H1 (cell line): ENCODE results near the gene PRKN. TPM values are rescaled to one million over a fixed set of nuclear protein-coding genes. Genes with fewer than 3 reads are reported as not detected.

Experiments
- CBX8 ChIP-seq: fragments of 300-800, 300-1000 bp; sonication (generic); IDR thresholded peaks from 2 replicates; pipeline ENCODE4 v1.7.1; 2016; ENCODE audit warnings: low read depth, low read length, borderline replicate concordance
- EZH2 ChIP-seq: fragments of 200-600 bp; sonication (generic); IDR thresholded peaks from 2 replicates; pipeline ENCODE4 v1.7.1; 2012; ENCODE audit warnings: low read depth, mild to moderate bottlenecking, moderate library complexity, low read length, inconsistent platforms; ENCODE audit not compliant: severe bottlenecking
- HDAC6 ChIP-seq: IDR thresholded peaks from one replicate; pipeline ENCODE4 v1.7.1; 2012; ENCODE audit warnings: low read depth, mild to moderate bottlenecking, inconsistent platforms, low read length, moderate library complexity
- JUN ChIP-seq: IDR thresholded peaks from 2 replicates; pipeline ENCODE4 v1.6.1; 2011; ENCODE audit warnings: low read depth, mild to moderate bottlenecking, improper control_type of control experiment, low read length
- MAX ChIP-seq: IDR thresholded peaks from 2 replicates; pipeline ENCODE4 v1.6.1; 2012; ENCODE audit warnings: inconsistent platforms
- RNF2 ChIP-seq: fragments of 200-900, 300-1000 bp; sonication (generic); IDR thresholded peaks from 2 replicates; pipeline ENCODE4 v1.7.1; 2016; ENCODE audit warnings: borderline replicate concordance, low read depth, mild to moderate bottlenecking, antibody characterized with exemption, low read length; ENCODE audit not compliant: poor library complexity, severe bottlenecking; ENCODE audit errors: missing control alignments
- TBP ChIP-seq: IDR thresholded peaks from 2 replicates; pipeline ENCODE4 v1.6.1; 2011; ENCODE audit warnings: low read depth, low read length, improper control_type of control experiment
- polyA plus RNA-seq, 7 experiments: library from polyadenylated mRNA; depleted of rRNA in 3 of 7; stranded (reverse) in 5 of 7; unstranded in 2 of 7; fragments of >200 nt in 5 of 7; fragments of 200-250 nt in 2 of 7; gene quantifications; 1 replicate in 5 of 7; 2 replicates in 1 of 7; 4 replicates in 1 of 7; pipeline versions ENCODE4 v1.2.1 to v1.2.3, GENCODE V29; 2011 to 2013; ENCODE audit warnings: missing spikeins in 2 of 7, mixed read lengths in 2 of 7
- total RNA-seq: library from RNA; stranded (reverse); fragmentation: NEBNext Ultra II Directional; extraction: Animal tissue kit (Norgen Biotek cat#: 25700); gene quantifications from 2 replicates; pipeline ENCODE4 v1.2.1, GENCODE V29; 2021

PRKN gene
- total and polyA plus RNA-seq, 2 of the 8 experiments (the other 6 are each of a cell fraction or from before 2014, with no cell fraction given) = 0.13 to 0.29 TPM

- TF ChIP-seq RNF2 (no peak), TBP (no peak), JUN (no peak), MAX (no peak), EZH2 (no peak), CBX8 (no peak), HDAC6 (no peak)
- TF ChIP-seq, all 59 proteins: peak for 0
Observed at GRCh38 chr6:161843066-161843465, 884.5 kb downstream of the PRKN start (continued).
